SU-DHL-6 (cell line): ENCODE measurements around the gene CLEC2D.

Experiments
- H2AFZ ChIP-seq: fragments of 200-600 bp; sonication (generic); 2 replicates; pipeline ENCODE4 v1.6.1; 2014; ENCODE audit warnings: low read depth, mild to moderate bottlenecking, moderate library complexity, mixed read lengths, antibody characterized with exemption, low read length; ENCODE audit not compliant: severe bottlenecking
- H3F3A ChIP-seq: fragments of 200-600 bp; shearing (Covaris generic); 2 replicates; pipeline ENCODE4 v1.6.0; 2016; ENCODE audit warnings: antibody characterized with exemption, mild to moderate bottlenecking; ENCODE audit not compliant: insufficient read depth
- H3K27ac ChIP-seq: fragments of 200-600 bp; sonication (generic); 2 replicates; pipeline ENCODE4 v1.5.1; 2016; ENCODE audit warnings: low read depth, mild to moderate bottlenecking, low read length, moderate library complexity, mixed read lengths
- H3K27me3 ChIP-seq: fragments of 200-600 bp; sonication (generic), shearing (Covaris generic); 2 replicates; pipeline ENCODE4 v1.6.0; 2014; ENCODE audit warnings: mild to moderate bottlenecking, low read length
- H3K36me3 ChIP-seq: fragments of 200-600 bp; sonication (generic); 2 replicates; pipeline ENCODE4 v1.6.1; 2014; ENCODE audit warnings: mild to moderate bottlenecking, low read length, mixed read lengths
- H3K4me2 ChIP-seq: fragments of 300-600, 200-600 bp; shearing (Covaris generic), sonication (generic); 2 replicates; pipeline ENCODE4 v1.6.0; 2014; ENCODE audit warnings: low read length, low read depth, mild to moderate bottlenecking; ENCODE audit not compliant: poor library complexity, severe bottlenecking
- H3K4me3 ChIP-seq: fragments of 200-600 bp; sonication (generic); 2 replicates; pipeline ENCODE4 v1.5.1; 2014; ENCODE audit warnings: antibody characterized with exemption, low read length, mild to moderate bottlenecking, mixed read lengths; ENCODE audit not compliant: insufficient read depth, poor library complexity, severe bottlenecking
- H3K79me2 ChIP-seq: fragments of 200-600 bp; sonication (generic); 2 replicates; pipeline ENCODE4 v1.6.1; 2014; ENCODE audit warnings: mild to moderate bottlenecking, low read length, moderate library complexity; ENCODE audit not compliant: insufficient read depth
- H3K9ac ChIP-seq: fragments of 200-600 bp; sonication (generic); 2 replicates; pipeline ENCODE4 v1.7.0; 2014; ENCODE audit warnings: mild to moderate bottlenecking, low read length
- H3K9me2 ChIP-seq: fragments of 200-600 bp; sonication (generic); replicated peaks from 2 replicates; pipeline ENCODE4 v1.6.1; 2014; ENCODE audit warnings: low read length; ENCODE audit not compliant: insufficient read depth
- H3K9me3 ChIP-seq: fragments of 200-600 bp; sonication (generic); 2 replicates; pipeline ENCODE4 v1.6.1; 2014; ENCODE audit warnings: low read length, mixed read lengths; ENCODE audit not compliant: insufficient read depth
- H4K20me1 ChIP-seq: fragments of 200-600 bp; sonication (generic); 2 replicates; pipeline ENCODE4 v1.6.1; 2014; ENCODE audit warnings: low read depth, mild to moderate bottlenecking, antibody characterized with exemption, low read length, moderate library complexity, mixed read lengths
- CTCF ChIP-seq: fragments of 200-600 bp; sonication (generic); IDR thresholded peaks from one replicate; pipeline ENCODE4 v1.5.1; 2017; ENCODE audit warnings: antibody characterized with exemption, mild to moderate bottlenecking, low read length, moderate library complexity; ENCODE audit not compliant: insufficient read depth, poor library complexity, severe bottlenecking
- EZH2phosphoT487 ChIP-seq: fragments of 200-600 bp; sonication (generic), shearing (Covaris generic); conservative IDR thresholded peaks from 2 replicates; pipeline ENCODE4 v1.6.1; 2018; ENCODE audit warnings: mild to moderate bottlenecking, antibody characterized with exemption, low read length, moderate library complexity, mixed read lengths

CLEC2D gene, protein sequence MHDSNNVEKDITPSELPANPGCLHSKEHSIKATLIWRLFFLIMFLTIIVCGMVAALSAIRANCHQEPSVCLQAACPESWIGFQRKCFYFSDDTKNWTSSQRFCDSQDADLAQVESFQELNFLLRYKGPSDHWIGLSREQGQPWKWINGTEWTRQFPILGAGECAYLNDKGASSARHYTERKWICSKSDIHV

GRCh38 chr12:9669534-9669933, at the start of gene CLEC2D:
Gene CLEC2D (plus strand): TSS chr12:9669713. CDS start chr12:9669735, 22 bp downstream.
- Histone ChIP-seq H4K20me1 (no peaks in the 10 kb centered on the region), H3K4me2 (peak within 1 kb of the TSS; percentile 100), H3K9me2 (no peaks in the 10 kb centered on the region), H3K27me3 (no peaks in the 10 kb centered on the region), H2AFZ (no peak within 1 kb of the TSS), H3K9me3 (no peaks in the 10 kb centered on the region), H3K9ac (peak within 1 kb of the TSS; percentile 85), H3K27ac (peak within 1 kb of the TSS; percentile 99), H3K36me3 (peaks cover 4% of the 10 kb centered on the region; the same call in 1 of the 2 replicates), H3K79me2 (peaks cover 48% of the 10 kb centered on the region), H3F3A (peaks cover 62% of the 10 kb centered on the region), H3K4me3 (peak within 1 kb of the TSS; percentile 84)
- TF ChIP-seq CTCF (no peak), EZH2phosphoT487 (no peak)

DNA sequence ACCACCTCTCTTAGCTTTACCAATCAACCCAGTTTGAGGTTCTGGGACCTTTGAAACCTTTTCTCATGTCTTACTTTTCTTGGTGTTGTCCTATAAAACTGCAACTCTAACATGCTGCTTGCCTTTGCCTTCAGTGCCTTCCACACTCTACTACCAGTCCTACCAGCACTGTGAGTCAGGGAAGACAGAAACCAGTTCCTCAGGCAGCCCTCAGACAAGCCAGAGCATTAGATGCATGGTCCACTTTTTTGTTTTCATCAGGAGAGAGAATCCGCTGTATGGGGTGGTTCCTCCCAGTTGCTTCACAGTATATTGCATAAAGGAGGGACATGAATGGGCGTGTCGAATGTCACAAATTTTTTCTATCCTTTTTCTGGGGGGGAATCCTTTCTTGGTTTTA, 44.5 kb upstream of the CLEC2D start:
- Histone ChIP-seq H3K9ac (no peak overlapping the region), H3K27ac (no peak overlapping the region), H3K27me3 (no peaks in the 10 kb centered on the region), H2AFZ (no peak overlapping the region), H3F3A (no peaks in the 10 kb centered on the region), H3K79me2 (no peaks in the 10 kb centered on the region), H3K9me2 (no peaks in the 10 kb centered on the region), H3K4me3 (no peak overlapping the region), H4K20me1 (no peaks in the 10 kb centered on the region), H3K4me2 (no peak overlapping the region), H3K36me3 (no peaks in the 10 kb centered on the region), H3K9me3 (no peaks in the 10 kb centered on the region)
- TF ChIP-seq CTCF (no peak), EZH2phosphoT487 (no peak)

DNA sequence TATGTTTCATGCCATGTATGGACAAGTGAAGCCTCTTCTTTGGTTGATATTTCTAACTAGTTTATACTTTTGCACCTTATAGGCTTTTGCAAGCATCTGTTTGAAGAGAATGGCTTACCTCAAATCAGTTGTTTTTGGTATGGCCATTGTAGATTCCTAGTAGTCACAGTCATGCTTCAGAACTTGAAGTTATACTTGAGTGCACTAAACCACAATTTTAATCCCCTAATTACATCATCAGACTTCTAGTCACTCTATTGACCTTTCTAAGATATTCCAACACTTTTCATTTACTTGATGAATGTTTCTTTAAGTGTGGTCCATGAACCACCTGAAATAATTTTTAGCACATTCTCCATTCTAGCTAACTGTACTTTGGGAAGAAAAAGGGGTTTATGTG, 43.2 kb upstream of the CLEC2D start:
- no peaks in the 10 kb centered on the region for H3K36me3 ChIP-seq
- H3K79me2 ChIP-seq: no peaks in the 10 kb centered on the region
- TF ChIP-seq EZH2phosphoT487 (no peak), CTCF (no peak)
- no peaks in the 10 kb centered on the region for H3F3A ChIP-seq
- no peak overlapping the region for H3K4me3 ChIP-seq
- no peak overlapping the region for H3K4me2 ChIP-seq
- no peaks in the 10 kb centered on the region for H3K9me3 ChIP-seq
- H2AFZ ChIP-seq: no peak overlapping the region
- H3K9ac ChIP-seq: no peak overlapping the region
- no peaks in the 10 kb centered on the region for H3K27me3 ChIP-seq
- no peaks in the 10 kb centered on the region for H3K9me2 ChIP-seq
- no peak overlapping the region for H3K27ac ChIP-seq
- H4K20me1 ChIP-seq: no peaks in the 10 kb centered on the region
